T-helper 17 cell (primary cell): ENCODE results near the gene SELENOV. TPM values are rescaled to one million over a fixed set of nuclear protein-coding genes. Genes with fewer than 3 reads are reported as not detected.

Source experiments
- ATAC-seq: fragments of 150-1000 bp; cut with Tn5 transposase; 2 replicates; pipeline ENCODE4 v1.10.0; 2021; ENCODE audit warnings: mild to moderate bottlenecking, moderate library complexity
- DNase-seq, 3 donors: peaks; one replicate each; pipeline versions ENCODE4 v3.0.0 to v3.0.0-alpha.2; 2020 to 2021
- H3K9me3 ChIP-seq: one replicate; pipeline ENCODE4 v1.7.0; 2013; ENCODE audit warnings: low read length, mild to moderate bottlenecking; ENCODE audit not compliant: control insufficient read depth, poor library complexity, severe bottlenecking
- H3K27ac Mint-ChIP-seq: one replicate; pipeline ENCODE4 v1.8.0; 2022; ENCODE audit warnings: mild to moderate bottlenecking, moderate library complexity, mixed read lengths
- H3K27me3 Mint-ChIP-seq: one replicate; pipeline ENCODE4 v1.8.0; 2022; ENCODE audit warnings: mixed read lengths
- H3K36me3 Mint-ChIP-seq: one replicate; pipeline ENCODE4 v1.8.0; 2022; ENCODE audit warnings: low read depth, mixed read lengths
- H3K4me1 Mint-ChIP-seq: one replicate; pipeline ENCODE4 v1.8.0; 2022; ENCODE audit warnings: mild to moderate bottlenecking, mixed read lengths
- H3K4me3 Mint-ChIP-seq: one replicate; pipeline ENCODE4 v1.8.0; 2022; ENCODE audit warnings: mild to moderate bottlenecking, moderate library complexity, mixed read lengths
- total RNA-seq, 4 donors: library from RNA in 2 of 4; stranded (reverse) in 2 of 4; gene quantifications; one replicate each; pipeline ENCODE4 v1.2.3 and lab custom pipeline; 2022 to 2026

SELENOV gene, protein sequence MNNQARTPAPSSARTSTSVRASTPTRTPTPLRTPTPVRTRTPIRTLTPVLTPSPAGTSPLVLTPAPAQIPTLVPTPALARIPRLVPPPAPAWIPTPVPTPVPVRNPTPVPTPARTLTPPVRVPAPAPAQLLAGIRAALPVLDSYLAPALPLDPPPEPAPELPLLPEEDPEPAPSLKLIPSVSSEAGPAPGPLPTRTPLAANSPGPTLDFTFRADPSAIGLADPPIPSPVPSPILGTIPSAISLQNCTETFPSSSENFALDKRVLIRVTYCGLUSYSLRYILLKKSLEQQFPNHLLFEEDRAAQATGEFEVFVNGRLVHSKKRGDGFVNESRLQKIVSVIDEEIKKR
- total RNA-seq (not detected), total RNA-seq (lab: John Stamatoyannopoulos, UW) (0 to 0.08 reads per million in 2 donors)

DNA sequence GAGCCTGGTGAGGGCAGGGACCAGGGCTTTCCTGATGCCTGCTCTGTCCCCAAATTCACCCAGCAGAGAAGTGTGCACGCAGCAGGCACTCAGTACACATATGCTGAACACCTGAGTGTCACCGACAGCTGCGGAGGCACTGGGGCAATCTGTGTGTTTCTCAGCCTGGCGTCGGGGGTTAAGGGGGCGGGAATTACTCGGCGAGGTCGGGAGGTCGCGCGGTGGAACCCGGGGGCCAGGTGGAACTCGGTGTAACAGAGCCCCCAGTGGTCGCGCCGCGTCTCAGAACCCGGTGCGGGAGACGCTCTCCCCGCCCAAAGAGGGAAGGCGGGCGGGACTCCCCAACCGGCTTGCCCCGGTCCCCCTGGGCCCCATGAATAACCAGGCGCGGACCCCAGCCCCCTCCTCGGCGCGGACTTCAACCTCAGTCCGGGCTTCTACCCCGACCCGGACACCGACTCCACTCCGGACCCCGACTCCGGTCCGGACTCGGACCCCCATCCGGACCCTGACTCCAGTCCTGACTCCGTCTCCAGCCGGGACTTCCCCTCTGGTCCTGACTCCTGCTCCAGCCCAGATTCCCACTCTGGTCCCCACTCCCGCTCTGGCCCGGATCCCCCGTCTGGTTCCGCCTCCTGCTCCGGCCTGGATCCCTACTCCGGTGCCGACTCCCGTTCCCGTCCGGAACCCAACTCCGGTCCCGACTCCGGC, at the start of gene SELENOV:
TSS of gene SELENOV (plus strand) at position 300 of the 711 bp plus-strand sequence. CDS start at position 374, 74 bp downstream.
- peak; percentile 62 for ATAC-seq
- H3K4me1 Mint-ChIP-seq, result peaks cover 15% of the 10 kb centered on the region
- H3K9me3 ChIP-seq, result no peaks in the 10 kb centered on the region
- peaks cover 10% of the 10 kb centered on the region for H3K36me3 Mint-ChIP-seq
- no peak for DNase-seq
- no peak within 1 kb of the TSS for H3K27ac Mint-ChIP-seq
- peaks cover 47% of the 10 kb centered on the region for H3K27me3 Mint-ChIP-seq
- H3K4me3 Mint-ChIP-seq, result peak within 1 kb of the TSS; percentile 80

DNA sequence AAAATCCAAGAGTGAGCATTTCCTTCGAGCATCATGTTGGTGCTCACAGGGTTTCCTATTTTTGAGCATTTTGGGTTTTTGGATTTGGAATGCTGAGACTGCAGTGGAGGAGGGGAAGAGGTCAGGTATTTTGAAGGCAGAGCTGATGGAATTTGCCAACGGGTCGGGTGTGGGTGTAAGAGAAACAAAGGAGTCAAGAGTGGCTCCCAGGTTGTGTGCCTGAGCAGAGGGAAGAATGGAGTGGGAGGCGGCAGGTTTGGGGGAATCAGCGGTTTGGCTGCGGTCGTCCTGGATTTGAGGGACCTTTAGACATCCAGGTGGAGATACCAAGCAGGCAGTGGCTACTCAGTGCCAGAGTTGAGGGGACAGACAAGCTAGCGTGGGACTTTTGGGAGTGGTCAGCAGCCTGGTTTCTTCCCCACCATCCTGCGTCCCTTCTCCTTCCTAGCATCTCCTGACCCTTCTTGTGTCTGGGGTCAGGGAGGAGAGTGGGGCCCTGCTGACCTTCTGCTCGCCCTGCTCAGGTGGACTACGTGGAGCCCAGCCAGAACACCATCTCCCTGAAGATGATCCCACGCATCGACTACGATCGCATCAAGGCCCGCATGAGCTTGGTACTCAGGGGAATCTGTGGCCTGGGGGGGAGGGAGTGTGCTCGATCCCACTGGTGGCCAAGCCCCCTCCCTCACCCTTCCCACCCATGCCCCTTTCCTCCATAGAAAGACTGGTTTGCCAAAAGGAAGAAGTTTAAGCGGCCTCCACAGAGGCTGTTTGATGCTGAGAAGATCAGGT, 48.8 kb upstream of the SELENOV start:
- H3K27ac Mint-ChIP-seq, result no peak overlapping the region
- DNase-seq, result no peak
- ATAC-seq, result no peak
- H3K4me1 Mint-ChIP-seq, result peaks cover 9% of the 10 kb centered on the region
- peaks cover 14% of the 10 kb centered on the region for H3K36me3 Mint-ChIP-seq
- peak overlapping the region; percentile 31 for H3K4me3 Mint-ChIP-seq
- H3K9me3 ChIP-seq, result no peaks in the 10 kb centered on the region
- H3K27me3 Mint-ChIP-seq, result no peaks in the 10 kb centered on the region

GRCh38 chr19:39467941-39468340, 47.0 kb upstream of the SELENOV start:
- ATAC-seq, result no peak
- peaks cover 16% of the 10 kb centered on the region for H3K36me3 Mint-ChIP-seq

GRCh38 chr19:39469036-39469435, 45.9 kb upstream of the SELENOV start:
- Mint-ChIP-seq H3K36me3 (peaks cover 16% of the 10 kb centered on the region), H3K4me1 (peaks cover 9% of the 10 kb centered on the region), H3K4me3 (no peak overlapping the region), H3K27ac (peak overlapping the region; percentile 81), H3K27me3 (no peaks in the 10 kb centered on the region)
- no peaks in the 10 kb centered on the region for H3K9me3 ChIP-seq
- no peak for ATAC-seq
- DNase-seq, result no peak

More at GRCh38 chr19:39467941-39468340, 47.0 kb upstream of the SELENOV start:
- no peaks in the 10 kb centered on the region for H3K27me3 Mint-ChIP-seq
- peaks cover 11% of the 10 kb centered on the region for H3K4me1 Mint-ChIP-seq
- H3K9me3 ChIP-seq, result no peaks in the 10 kb centered on the region
- H3K27ac Mint-ChIP-seq, result peak overlapping the region; percentile 41
- no peak overlapping the region for H3K4me3 Mint-ChIP-seq
- no peak for DNase-seq

GRCh38 chr19:39469567-39469966, 45.4 kb upstream of the SELENOV start:
- peak overlapping the region; percentile 81 for H3K27ac Mint-ChIP-seq
- H3K27me3 Mint-ChIP-seq, result no peaks in the 10 kb centered on the region
- H3K4me1 Mint-ChIP-seq, result peaks cover 11% of the 10 kb centered on the region
- ATAC-seq, result no peak
- no peaks in the 10 kb centered on the region for H3K9me3 ChIP-seq
- H3K4me3 Mint-ChIP-seq, result no peak overlapping the region
- H3K36me3 Mint-ChIP-seq, result peaks cover 16% of the 10 kb centered on the region
- DNase-seq, result no peak

DNA sequence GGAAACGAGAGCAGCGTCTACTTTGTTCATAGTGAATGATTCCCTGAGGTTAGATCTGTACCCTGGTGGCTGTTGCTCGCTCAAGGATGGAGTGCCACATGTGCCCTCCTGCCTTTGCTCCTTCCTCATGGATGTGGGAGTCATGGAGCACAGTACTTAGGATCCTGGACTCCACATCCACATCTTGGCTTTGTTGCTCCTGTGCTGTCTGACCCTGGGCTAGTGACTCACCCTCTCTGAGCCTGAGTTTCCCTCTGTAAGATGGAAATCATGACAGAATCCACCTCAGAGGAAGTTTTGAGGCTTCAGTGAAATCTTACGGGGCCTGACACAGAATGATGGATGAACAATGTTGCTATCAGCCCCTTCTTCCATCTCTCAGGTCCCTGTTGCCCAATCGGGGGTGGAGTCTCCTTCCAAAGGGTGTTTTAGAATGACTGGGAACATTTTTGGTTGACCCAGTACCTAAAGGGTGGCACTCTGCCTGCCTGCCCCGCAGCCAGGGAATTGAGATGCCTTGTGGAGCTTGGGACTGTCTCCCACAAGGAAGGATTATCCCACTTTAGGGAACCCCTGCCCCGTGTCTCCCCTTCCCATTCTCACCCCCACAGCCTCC, 44.1 kb upstream of the SELENOV start:
- H3K36me3 Mint-ChIP-seq, result peaks cover 16% of the 10 kb centered on the region
- H3K4me3 Mint-ChIP-seq, result no peak overlapping the region
- H3K4me1 Mint-ChIP-seq, result peaks cover 10% of the 10 kb centered on the region
- ATAC-seq (no peak), DNase-seq (no peak)
- no peaks in the 10 kb centered on the region for H3K9me3 ChIP-seq
- no peak overlapping the region for H3K27ac Mint-ChIP-seq
- H3K27me3 Mint-ChIP-seq, result no peaks in the 10 kb centered on the region

DNA sequence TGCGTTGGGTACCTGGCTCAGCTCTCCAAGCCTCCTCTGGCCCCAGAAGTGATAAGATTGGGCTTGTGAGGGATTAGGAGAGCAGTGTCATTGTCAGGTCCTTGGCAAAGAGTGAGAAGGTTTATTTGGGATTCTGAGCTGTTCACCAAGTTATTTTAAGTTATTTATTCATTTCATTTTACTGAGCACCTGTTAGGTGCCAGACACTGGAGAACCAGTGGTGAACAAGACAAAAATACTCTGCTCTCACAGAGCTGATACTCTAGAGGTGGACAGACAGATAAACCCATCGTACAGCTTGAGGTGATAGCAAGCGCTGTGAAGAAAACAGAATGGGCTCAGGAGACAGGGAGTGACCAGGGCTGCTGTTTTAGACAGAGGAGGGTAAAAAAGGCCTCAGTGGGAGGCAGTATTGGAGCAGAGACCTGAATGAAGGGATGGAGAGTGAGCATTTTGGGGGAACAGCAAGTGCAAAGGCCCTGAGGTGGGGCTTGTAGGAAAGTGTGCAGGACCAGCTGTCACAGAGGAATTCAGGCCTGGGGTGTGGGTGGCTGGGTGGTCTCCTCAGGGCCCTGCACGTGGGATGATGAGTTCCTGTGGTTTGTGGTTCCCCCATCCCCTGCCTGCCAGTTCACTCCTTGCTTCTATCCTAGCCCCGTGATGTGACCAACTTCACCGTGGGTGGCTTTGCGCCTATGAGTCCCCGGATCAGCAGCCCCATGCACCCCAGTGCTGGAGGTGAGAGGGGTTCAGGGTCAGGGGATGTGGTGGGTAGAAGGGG, 43.0 kb upstream of the SELENOV start:
- no peaks in the 10 kb centered on the region for H3K9me3 ChIP-seq
- DNase-seq, result no peak
- Mint-ChIP-seq H3K27ac (no peak overlapping the region), H3K36me3 (peaks cover 15% of the 10 kb centered on the region), H3K4me3 (no peak overlapping the region), H3K4me1 (peaks cover 9% of the 10 kb centered on the region), H3K27me3 (no peaks in the 10 kb centered on the region)
- no peak for ATAC-seq

GRCh38 chr19:39472746-39473442, 42.0 kb upstream of the SELENOV start:
- Mint-ChIP-seq H3K27ac (no peak overlapping the region), H3K4me3 (no peak overlapping the region), H3K36me3 (peaks cover 13% of the 10 kb centered on the region), H3K27me3 (no peaks in the 10 kb centered on the region), H3K4me1 (peaks cover 9% of the 10 kb centered on the region)
- ATAC-seq (no peak), DNase-seq (no peak)
- H3K9me3 ChIP-seq, result no peaks in the 10 kb centered on the region

GRCh38 chr19:39473443-39473960, 41.4 kb upstream of the SELENOV start:
- H3K36me3 Mint-ChIP-seq, result peaks cover 13% of the 10 kb centered on the region
- no peaks in the 10 kb centered on the region for H3K9me3 ChIP-seq
- no peak for DNase-seq
- ATAC-seq, result peak; percentile 4
- H3K4me3 Mint-ChIP-seq, result no peak overlapping the region
- peak overlapping the region; percentile 83 for H3K27ac Mint-ChIP-seq
- peaks cover 9% of the 10 kb centered on the region for H3K4me1 Mint-ChIP-seq
- no peaks in the 10 kb centered on the region for H3K27me3 Mint-ChIP-seq

DNA sequence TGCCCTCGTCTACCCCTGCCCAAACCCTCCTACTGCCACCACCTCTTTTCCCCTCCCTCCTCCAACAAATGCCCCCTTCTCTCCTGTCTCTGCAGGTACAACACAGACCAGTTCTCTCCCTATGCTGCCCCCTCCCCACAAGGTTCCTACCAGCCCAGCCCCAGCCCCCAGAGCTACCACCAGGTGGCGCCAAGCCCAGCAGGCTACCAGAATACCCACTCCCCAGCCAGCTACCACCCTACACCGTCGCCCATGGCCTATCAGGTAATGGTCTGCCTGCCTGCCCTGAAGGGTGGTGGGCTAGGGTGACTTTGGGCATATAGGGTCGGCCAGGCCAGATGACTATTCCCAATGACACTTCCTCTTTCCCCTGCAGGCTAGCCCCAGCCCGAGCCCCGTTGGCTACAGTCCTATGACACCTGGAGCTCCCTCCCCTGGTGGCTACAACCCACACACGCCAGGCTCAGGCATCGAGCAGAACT, 40.8 kb upstream of the SELENOV start:
- Mint-ChIP-seq H3K36me3 (peaks cover 13% of the 10 kb centered on the region), H3K27ac (peak overlapping the region; percentile 83), H3K4me3 (peak overlapping the region; percentile 64), H3K27me3 (no peaks in the 10 kb centered on the region), H3K4me1 (peaks cover 9% of the 10 kb centered on the region)
- peak; percentile 53 to 76 (median 57) for DNase-seq
- ATAC-seq, result peak; percentile 80
- H3K9me3 ChIP-seq, result no peaks in the 10 kb centered on the region

GRCh38 chr19:39475748-39476147, 39.2 kb upstream of the SELENOV start:
- Mint-ChIP-seq H3K27ac (peak overlapping the region; percentile 83), H3K36me3 (peaks cover 9% of the 10 kb centered on the region), H3K27me3 (no peaks in the 10 kb centered on the region), H3K4me3 (peak overlapping the region; percentile 2), H3K4me1 (peaks cover 11% of the 10 kb centered on the region)
- H3K9me3 ChIP-seq, result no peaks in the 10 kb centered on the region
- DNase-seq (no peak), ATAC-seq (no peak)
